ENCODE measurements around the gene THTPA. TPM values are rescaled to one million over a fixed set of nuclear protein-coding genes. Genes with fewer than 3 reads are reported as not detected.
A peak's percentile ranks its signal among the peaks of the same experiment; 100 is the strongest.

THTPA gene
- total RNA-seq, 1 donor from 2014 or later, result 4.5 TPM

GRCh38 chr14:23566112-23566777 lies 10.2 kb downstream of the THTPA start:
- no peak for FAIRE-seq
- Histone ChIP-seq H3K36me3 (ENCODE audit: control insufficient read depth, insufficient read depth, low read length) (peaks cover 29% of the 10 kb centered on the region), H3K27me3 (ENCODE audit: control insufficient read depth, insufficient read depth, low read length) (no peaks in the 10 kb centered on the region), H3K4me3 (ENCODE audit: low read depth, low read length) (no peak overlapping the region)
- TF ChIP-seq, protein P1, sequence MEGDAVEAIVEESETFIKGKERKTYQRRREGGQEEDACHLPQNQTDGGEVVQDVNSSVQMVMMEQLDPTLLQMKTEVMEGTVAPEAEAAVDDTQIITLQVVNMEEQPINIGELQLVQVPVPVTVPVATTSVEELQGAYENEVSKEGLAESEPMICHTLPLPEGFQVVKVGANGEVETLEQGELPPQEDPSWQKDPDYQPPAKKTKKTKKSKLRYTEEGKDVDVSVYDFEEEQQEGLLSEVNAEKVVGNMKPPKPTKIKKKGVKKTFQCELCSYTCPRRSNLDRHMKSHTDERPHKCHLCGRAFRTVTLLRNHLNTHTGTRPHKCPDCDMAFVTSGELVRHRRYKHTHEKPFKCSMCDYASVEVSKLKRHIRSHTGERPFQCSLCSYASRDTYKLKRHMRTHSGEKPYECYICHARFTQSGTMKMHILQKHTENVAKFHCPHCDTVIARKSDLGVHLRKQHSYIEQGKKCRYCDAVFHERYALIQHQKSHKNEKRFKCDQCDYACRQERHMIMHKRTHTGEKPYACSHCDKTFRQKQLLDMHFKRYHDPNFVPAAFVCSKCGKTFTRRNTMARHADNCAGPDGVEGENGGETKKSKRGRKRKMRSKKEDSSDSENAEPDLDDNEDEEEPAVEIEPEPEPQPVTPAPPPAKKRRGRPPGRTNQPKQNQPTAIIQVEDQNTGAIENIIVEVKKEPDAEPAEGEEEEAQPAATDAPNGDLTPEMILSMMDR (IDR thresholded peaks at IDR 0.05; ENCODE audit: insufficient read depth, low read length, severe bottlenecking), result no peak
- no peak for DNase-seq (ENCODE audit: low read depth)

- FAIRE-seq (no peak), DNase-seq (ENCODE audit: low read depth) (no peak)
- Histone ChIP-seq H3K36me3 (ENCODE audit: control insufficient read depth, insufficient read depth, low read length) (peaks cover 25% of the 10 kb centered on the region), H3K27me3 (ENCODE audit: control insufficient read depth, insufficient read depth, low read length) (no peaks in the 10 kb centered on the region), H3K4me3 (ENCODE audit: low read depth, low read length) (peak overlapping the region; percentile 63)
- TF ChIP-seq, protein P1 (IDR thresholded peaks at IDR 0.05; ENCODE audit: insufficient read depth, low read length, severe bottlenecking), result no peak
Observed at GRCh38 chr14:23566778-23567185, 10.7 kb downstream of the THTPA start.

DNA sequence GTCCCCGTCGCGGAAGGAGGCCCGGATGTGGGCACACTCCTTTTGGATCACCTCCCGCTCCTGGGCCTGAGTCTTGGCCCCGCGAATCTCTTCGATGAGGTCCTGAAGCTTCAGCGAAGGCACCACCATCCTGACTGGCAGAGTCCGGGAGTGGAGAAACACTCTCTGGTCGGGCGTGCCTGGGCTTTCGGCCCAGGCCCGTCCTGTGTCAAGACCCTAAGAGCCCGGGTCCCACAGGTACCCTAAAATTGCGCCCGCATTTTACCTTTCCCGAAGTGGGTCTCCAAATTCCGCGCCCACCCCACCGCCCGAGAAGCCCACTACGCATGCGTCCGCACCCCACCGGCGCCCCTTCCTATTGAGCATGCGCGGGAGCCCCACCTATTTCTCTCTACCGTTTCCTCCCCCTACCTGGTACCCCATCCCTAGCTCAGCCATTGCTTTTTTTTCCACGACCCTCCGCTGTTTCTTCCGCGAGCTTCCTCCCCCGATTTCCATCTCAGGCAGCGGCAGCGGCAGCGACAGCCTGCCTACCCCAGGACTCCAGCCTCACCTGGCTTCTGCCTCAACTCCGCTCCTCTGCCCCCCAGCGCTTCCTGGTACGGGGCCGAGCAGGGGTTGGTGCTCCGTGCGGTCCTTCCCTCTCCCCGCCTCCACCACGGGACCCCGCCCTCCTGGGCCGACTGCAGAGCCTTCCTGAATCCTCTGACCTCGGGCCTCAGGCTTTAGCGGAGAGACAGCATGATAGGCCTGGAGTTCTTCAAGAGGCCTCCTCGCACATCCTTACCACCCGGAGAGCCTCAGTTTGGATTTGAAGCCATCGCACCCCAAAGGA lies 11.3 kb downstream of the THTPA start, which contains the start of gene AP1G2:
TSS of gene AP1G2 (minus strand) at position 606 of the 835 bp plus-strand sequence. CDS start at position 129, 477 bp downstream.
- TF ChIP-seq, protein P1 (IDR thresholded peaks at IDR 0.05; ENCODE audit: insufficient read depth, low read length, severe bottlenecking), result no peak
- FAIRE-seq (no peak), DNase-seq (ENCODE audit: low read depth) (peak; percentile 84)
- Histone ChIP-seq H3K36me3 (ENCODE audit: control insufficient read depth, insufficient read depth, low read length) (peaks cover 20% of the 10 kb centered on the region), H3K4me3 (ENCODE audit: low read depth, low read length) (peak within 1 kb of the TSS; percentile 63), H3K27me3 (ENCODE audit: control insufficient read depth, insufficient read depth, low read length) (no peaks in the 10 kb centered on the region)

- DNase-seq (ENCODE audit: low read depth), result no peak
- TF ChIP-seq, protein P1 (IDR thresholded peaks at IDR 0.05; ENCODE audit: insufficient read depth, low read length, severe bottlenecking), result no peak
- Histone ChIP-seq H3K36me3 (ENCODE audit: control insufficient read depth, insufficient read depth, low read length) (peaks cover 20% of the 10 kb centered on the region), H3K27me3 (ENCODE audit: control insufficient read depth, insufficient read depth, low read length) (no peaks in the 10 kb centered on the region), H3K4me3 (ENCODE audit: low read depth, low read length) (peak overlapping the region; percentile 63)
- no peak for FAIRE-seq
Observed at GRCh38 chr14:23568021-23568599, 12.0 kb downstream of the THTPA start.

DNA sequence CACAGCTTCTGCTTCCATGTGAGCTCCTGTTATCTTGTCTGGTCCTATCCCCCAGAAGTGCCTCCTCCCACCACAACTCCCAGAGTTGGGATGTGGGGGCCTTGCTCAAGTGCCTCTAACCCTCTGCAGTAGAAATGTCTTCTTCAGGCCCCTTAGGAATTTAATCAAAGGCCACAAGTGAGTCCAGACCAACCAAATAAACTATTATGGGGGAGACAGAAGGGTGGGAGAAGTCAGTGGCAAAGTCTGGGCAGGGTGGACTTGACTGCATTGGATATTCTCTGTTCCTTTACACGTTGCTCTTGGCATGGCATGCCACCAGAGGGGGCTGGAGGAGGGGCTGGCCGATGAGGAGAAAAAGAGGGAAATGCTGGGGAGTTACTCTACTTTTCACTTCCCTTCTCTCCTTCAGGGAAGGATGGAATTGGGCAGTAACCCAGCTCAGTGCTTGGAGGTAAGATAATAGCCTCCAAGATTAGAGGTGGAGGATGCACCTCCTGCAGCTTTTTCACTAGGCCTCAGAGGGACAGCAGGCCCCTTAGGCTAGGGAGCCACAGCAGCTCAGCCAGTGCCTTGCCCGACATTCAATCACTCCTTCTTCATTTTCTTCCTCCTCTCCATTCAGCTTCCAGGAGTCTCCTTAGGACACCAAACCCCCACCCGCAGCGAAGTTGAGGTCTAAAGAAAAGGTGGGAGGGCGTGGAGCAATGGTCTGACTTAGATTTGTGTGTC lies 12.7 kb downstream of the THTPA start:
- no peak for FAIRE-seq

More for the DNA sequence above, 12.7 kb downstream of the THTPA start:
- Histone ChIP-seq H3K27me3 (ENCODE audit: control insufficient read depth, insufficient read depth, low read length) (no peaks in the 10 kb centered on the region), H3K36me3 (ENCODE audit: control insufficient read depth, insufficient read depth, low read length) (peaks cover 15% of the 10 kb centered on the region), H3K4me3 (ENCODE audit: low read depth, low read length) (no peak overlapping the region)
- TF ChIP-seq, protein P1 (IDR thresholded peaks at IDR 0.05; ENCODE audit: insufficient read depth, low read length, severe bottlenecking), result peak; percentile 34
- no peak for DNase-seq (ENCODE audit: low read depth)
